NCI-H2029 treated with DMSO at 0.1 percent for 48 hours (cell line): ENCODE results near the gene CDH24.

Experiments
- DNase-seq: peaks from one replicate; lab custom pipeline; 2025; lab: John Stamatoyannopoulos, UW

Gene CDH24, protein sequence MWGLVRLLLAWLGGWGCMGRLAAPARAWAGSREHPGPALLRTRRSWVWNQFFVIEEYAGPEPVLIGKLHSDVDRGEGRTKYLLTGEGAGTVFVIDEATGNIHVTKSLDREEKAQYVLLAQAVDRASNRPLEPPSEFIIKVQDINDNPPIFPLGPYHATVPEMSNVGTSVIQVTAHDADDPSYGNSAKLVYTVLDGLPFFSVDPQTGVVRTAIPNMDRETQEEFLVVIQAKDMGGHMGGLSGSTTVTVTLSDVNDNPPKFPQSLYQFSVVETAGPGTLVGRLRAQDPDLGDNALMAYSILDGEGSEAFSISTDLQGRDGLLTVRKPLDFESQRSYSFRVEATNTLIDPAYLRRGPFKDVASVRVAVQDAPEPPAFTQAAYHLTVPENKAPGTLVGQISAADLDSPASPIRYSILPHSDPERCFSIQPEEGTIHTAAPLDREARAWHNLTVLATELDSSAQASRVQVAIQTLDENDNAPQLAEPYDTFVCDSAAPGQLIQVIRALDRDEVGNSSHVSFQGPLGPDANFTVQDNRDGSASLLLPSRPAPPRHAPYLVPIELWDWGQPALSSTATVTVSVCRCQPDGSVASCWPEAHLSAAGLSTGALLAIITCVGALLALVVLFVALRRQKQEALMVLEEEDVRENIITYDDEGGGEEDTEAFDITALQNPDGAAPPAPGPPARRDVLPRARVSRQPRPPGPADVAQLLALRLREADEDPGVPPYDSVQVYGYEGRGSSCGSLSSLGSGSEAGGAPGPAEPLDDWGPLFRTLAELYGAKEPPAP

DNA sequence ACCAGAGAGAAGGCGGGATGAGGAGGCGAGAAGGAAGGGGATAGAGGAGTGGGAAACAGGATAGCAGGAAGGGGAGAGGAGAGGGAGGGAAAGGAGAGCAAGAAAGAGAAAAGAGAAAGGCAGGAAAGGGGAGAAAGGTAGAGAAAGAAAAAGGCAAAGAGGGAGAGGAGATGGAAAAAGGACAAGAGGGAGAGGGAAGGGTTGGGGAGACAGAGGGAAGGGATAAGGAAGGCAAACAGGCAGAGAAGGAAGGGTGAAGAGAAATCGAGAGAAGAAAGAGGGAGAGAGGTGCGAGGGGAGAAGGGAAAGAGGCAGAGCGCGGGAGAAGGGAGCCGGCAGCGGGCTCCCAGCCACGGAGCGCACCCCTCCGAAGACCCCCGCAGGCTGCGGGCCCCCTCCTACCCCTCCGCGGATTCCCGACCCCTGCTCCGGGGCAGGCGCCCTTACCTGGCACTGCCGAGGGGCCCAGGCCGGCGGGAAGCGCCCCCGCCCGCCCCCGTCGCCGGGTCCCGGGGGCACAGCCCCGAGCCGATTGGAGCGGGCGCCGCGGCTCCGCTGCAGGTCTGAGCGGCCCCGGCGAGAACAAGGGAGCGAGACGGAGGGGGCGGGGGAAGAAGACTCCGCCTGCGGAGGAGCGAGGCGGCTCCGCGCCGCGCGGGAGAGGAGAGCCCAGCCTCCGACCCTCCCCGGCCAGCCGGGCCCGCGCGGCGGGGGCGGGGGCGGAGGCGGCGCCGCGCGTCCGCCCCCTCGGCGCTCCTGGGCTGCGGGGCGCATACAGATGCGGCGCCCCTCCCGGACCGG is at the start of gene CDH24:
Gene CDH24 (minus strand): TSS at position 565 of the 801 bp plus-strand sequence. CDS start 1,787 bp downstream, outside the sequence.
- DNase-seq: no peak

DNA sequence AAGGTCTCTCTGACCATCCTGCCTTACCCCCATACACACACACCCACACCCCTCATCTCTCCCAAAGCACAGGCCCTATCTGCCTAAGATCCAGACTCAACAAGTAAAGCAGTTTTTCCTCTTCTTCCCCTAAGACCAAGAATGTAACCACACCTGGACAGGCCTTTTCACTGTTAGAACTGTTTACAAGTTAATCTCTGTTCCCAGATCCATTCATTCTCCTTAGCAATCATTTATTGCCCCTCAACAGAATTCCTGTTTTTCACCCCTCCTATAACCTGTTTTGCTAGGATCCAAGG is 49.4 kb upstream of the CDH24 start:
- no peak for DNase-seq

DNA sequence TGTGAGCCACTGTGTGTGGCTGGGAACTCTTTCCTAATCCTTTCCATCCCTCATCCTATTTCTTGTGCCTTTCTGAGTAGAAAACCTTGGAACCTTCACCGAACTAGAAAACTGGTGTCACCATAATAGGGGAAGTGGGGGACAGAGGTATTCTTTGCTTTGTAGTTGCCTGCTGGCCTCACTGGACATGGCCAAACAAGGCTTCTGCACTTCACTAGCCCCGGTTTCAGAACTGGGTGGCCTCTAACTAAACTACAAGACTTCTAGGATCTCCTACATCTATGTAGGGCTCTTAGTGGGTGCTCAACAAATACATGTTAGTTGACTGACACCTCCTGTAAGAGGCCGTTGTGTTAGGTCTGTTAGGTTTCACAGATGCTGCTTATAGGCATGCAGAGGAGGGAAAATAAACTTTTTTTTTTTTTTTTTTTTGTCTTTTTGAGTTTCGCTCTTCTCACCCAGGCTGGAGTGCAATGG is 48.1 kb upstream of the CDH24 start:
- no peak for DNase-seq

DNA sequence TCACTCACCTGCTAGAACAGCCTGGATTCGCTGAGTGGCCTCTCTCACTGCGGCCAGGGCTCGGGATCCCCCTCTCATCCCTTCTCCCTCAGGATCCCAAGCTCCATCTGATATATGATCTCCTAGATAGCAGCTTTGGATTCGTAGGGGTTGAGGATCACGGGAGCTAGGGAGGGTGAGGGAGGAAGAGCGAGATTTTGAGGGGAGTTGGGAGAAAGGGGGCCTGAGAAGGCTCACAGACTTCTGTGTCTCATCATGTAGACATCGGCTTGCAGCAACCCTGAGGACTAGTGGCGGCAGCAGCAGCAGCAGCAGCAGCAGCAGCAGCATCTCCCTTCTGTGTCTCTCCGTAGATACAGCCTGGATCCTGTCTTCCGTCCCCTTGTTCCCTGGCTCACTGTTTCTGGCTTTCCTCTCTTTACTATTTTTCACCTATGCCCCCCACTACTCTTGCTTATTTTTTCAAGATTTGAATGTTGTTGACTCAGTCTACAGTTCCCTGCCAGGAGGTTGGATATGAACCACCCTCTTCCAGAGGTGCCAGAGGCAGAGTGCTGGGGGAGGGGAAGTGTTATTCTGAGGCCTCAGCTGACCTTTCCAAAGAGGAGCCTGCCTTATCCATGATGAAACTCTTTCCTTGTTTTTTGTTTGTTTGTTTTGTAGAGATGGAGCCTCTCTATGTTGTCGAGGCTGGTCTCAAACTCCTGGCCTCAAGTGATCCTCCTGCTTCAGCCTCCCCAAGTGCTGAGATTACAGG is 47.4 kb upstream of the CDH24 start, which contains the start of gene CIROP:
Gene CIROP (minus strand): TSS at position 399 of the 757 bp plus-strand sequence. CDS start 69 bp downstream, at position 330.
- DNase-seq: peak; percentile 90

DNA sequence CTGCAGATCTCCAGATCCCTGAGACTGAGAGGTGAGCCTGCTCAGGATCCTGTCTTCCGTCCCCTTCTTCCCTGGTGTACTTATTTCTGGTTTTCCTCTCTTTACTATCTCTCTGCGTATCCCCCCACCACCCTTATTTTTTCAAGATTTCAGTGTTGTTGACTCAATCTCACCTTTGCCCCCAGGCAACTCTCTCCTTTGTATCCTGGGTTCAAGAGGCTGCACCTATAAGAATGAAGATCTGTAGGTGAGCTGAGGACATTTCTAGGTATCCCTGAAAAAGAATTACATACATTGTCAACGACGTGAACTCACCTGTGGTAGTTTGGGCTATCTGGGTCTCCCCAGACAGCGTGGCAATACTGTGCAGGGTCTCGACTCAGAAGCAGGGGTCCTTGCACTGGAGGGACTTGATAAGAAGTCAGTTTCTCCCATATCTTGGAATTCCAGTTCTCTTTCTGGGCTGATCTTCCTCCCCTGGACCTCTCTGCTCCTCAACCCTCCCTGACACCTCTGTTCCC is 46.8 kb upstream of the CDH24 start:
- no peak for DNase-seq

DNA sequence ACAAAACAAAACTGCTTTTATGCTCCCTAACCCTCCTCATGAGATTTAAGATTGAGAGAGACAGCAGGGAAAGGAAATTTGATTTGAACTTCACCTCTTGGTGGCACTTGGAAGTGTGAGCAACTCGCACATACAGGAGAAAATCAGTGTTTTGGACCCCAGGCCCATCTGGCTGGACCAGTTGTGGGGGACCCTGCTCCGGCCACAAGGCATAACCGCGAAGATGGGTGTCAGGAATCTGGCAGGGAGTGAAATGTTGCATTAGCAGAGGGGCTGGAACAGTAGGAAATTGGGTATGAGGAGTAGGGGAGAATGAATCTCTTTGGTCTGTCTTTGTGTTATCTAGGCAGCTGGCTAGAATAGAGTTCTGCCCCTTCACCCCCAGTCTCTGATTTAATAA is 46.3 kb upstream of the CDH24 start:
- no peak for DNase-seq

DNA sequence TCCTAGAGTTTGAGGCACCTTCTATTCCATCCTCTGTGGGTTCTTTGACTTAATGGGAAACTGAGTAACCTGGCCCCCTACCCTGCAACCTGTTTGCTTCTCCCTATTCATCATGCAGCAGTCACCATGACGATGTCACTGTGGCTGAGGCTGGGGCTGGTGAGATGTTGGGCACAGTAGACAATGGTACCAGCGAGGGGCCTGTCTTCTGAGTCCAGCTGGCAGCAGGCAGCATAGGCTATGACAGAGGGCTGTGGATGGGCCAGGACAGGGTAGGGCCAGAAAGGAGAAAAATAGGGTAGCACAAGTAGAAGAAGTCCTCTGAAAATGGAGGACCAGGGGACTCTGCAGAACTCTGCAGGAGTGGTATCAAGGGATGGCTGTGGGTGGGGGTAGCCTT is 45.5 kb upstream of the CDH24 start:
- DNase-seq: no peak

DNA sequence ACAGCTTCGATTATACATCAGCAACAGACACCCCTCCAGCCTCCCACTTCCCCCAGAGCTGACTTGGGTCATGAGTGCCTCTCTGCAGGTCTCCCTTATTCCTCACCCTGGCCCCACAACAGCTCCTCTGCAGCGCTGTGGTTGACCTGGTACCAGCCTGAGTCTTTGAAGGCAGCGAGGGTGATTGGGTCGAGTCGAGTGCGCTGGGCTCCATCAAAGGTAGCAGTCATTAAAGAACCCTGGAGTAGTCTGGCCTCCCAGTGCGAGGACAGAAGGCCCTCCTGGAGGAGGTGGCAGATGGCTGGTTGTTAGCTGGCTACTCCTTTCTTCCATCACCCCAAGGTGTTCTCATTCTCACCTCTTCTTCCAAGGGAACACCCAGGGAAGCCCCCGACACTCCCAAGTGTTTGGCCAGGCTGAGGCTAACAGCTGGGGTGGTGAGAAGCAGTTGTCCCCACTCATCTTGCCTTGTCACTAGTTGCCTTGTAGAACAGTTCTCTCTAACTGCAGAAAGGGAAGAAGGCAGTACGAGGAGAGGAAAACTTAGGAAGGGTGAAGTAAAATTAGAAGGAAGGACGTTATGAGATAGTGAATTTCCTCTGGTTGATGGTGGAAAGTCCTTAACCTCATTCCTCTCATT is 44.8 kb upstream of the CDH24 start:
- DNase-seq: no peak

DNA sequence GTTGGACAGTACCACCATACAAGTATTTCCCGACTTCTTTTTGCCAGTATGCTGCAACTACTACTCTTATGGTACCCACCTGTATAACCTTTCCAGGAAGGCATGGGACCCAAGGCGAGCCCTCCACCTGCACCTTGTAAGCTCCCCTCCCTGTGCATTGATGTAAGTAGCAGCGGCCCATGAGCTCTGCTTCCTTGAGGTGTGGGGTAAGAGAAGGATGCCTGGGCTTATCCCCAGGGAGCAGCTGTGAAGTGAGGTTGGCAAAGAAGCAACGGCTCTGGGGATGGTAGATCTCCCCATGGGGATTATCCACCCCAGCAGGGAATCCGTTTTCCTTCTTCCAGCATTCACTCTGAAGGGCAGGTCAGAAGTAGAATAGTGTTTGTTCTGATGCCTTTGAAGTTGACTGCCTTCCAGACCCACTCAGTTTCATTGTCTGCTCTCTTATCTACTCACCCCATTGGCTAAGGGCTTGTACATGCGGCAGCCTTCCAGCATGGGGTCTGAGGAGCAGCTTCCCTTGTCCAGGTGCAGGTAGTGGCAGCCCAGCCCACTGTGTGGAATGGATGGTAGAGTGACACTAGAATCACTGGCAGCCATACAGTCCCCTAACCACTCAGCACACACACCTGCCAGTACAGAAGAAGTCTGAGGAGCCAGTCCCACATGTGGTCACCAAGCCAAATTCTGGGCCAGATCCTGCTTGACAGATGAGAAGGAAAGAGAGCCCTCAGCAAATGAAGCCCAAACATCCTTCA is 44.1 kb upstream of the CDH24 start:
- peak; percentile 100 for DNase-seq

DNA sequence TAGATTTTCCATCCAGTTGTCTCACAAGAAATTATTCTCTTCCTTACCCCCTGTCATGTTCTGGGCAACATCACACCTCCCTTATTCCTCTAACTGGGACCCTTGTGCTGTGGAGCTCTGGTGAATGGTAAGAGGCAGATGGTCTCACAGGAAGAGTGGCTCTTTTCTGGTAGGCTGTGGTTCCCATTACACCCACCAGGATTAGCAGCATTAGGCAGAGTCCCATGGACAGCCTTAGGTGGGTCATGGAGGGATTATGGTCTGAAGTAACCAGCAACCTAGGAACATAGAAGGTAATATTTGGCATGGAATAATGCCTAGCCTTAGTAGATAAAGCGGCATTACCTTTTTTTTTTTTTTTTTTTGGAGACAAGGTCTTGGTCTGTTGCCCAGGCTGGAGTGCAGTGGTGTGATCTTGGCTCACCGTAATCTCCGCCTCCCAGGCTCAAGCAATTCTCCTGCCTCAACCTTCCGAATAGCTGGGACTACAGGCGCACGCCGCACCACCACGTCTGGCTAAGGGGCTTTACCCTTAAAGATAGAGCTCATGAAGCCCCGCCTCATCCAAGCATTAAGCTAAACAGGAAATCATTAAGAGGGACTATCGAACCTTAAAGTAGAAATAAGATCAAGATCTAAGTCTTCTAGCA is 42.0 kb upstream of the CDH24 start:
- peak; percentile 75 for DNase-seq

DNA sequence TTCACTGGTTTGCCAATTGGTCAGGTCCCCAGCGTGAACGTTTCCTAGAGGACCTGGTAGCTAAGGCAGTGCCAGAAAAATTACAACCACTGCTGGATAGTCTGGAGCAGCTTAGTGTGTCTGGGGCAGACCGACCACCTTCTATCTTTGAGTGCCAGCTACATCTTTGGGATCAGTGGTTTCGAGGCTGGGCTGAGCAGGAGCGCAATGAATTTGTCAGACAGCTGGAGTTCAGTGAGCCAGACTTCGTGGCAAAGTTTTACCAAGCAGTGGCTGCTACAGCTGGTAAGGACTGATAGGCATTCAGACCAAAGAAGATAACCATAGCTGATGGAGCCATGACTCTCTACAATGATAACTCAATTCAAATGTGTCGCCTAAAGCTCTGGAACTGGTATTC is 40.5 kb upstream of the CDH24 start:
- DNase-seq: no peak

DNA sequence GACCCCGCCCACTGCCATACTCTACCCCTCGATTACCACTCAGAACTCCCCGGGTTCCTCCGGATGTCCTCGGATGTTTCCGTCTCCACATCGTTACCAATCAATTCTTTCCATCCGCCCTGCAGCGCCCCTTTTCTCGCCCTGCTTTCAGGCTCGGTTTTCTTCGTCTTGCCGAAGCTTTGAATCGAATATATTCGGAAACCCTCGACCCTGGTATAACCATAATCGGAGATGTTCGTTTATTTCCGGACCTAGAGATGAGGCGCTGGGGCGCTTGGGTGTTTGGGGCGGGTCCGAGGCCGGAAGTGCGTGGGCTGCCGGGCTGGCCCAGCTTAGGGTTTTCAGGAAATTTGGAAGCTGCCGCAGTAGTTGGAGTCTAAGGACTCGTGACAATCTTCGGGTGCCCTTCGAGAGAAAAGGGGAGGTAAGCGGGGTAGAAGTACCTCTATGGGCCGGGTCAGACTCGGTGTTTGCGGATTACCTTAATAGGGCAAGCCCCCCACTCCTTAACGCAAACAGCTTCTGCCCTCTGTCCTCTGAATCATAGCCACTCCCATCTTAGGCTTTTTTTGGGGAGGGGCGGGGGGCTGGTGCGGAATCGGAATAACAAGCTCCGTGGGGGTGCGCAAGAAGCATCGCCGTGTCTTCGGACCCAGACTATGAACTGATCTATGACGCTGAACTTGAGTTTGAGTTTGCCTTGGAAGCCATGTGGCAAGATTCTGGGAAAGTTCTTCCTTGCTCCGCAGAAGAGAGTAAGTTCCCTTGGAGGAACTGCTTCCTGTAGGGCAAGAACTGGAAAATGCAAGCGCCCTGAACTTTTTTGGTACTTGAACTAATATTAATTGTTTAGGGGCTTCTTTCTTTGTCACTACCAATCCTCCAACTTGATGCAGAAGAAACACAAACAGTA is 38.1 kb upstream of the CDH24 start, which contains the start of gene C14orf119:
Gene C14orf119 (plus strand): TSS at position 310 of the 913 bp plus-strand sequence. CDS start 2,154 bp downstream, outside the sequence.
- no peak for DNase-seq

DNA sequence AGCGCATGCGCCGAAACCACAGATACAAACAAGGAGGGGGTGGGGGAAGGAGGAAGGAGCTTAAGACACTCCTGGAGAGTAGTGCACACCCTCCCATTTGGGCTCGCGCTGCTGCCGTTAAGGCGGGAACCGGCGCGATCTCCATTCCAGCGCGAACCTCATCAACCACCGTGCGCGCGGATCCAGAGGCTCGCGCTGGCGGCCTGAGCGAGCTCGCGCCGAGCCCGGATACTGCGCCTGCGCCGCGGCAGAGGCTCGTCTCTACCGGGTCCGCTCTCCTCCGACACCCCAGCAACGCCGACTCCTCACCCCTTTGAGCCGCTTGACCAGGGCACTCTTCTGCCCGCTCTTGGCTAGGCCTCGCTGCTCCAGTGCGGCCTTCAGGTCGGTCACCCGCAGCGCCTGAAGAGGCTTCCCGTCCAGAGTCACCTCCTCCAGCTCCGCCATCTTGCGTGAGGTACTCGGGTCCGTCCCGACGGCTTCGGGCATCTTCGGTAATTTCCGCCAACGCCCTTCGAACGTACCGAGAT is 37.4 kb upstream of the CDH24 start, which contains the start of gene ACIN1:
Gene ACIN1 (minus strand): TSS at position 471 of the 530 bp plus-strand sequence. CDS start 24 bp downstream, at position 447.
- DNase-seq: no peak

DNA sequence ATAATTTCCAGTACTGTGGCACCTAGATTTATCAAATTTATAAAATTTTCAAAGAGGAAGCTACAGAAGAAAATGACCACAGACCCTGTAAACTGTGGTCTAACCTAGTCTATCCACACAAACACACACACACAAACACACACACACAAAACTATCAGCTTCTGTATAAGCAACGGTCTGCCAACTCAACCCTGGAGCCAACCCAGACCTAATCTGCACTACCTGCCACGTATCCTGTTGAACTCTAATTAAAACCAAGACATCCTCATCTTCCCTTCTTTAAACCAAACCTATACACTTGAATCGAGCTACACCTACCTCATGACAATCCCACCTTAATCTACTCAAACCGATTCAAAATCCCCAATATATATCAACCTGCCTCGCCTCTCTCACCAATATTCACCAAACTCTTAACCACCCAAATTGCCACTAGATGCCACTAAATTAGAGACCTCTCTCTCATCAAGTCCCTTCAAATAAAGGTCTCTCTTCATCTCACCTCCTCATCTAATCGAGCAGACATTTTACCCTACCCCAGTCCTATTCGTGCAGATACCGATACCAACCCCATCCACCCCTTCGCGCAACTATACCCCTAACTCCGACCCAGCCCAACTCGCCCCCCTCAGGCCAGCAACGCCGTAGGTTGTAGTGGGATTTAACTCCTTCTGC is 36.8 kb upstream of the CDH24 start:
- DNase-seq: no peak

DNA sequence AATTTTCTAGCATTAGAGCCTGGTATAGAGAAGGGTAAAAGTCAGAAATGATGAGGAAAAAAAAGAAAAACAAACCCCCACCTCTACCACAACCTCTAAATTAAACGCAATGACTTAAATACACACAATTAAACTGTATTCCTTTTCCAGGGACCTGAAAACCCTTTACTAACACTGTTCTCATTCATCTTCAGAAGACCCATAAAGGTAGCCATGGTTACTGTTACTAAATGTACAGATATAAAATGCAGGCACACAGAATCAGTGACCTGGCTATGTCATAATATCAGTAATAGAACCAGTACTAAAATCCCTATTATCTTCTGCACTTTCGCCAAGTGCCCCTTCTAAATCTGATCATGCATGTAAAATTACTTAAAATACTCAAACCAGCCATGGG is 36.2 kb upstream of the CDH24 start:
- DNase-seq: no peak

DNA sequence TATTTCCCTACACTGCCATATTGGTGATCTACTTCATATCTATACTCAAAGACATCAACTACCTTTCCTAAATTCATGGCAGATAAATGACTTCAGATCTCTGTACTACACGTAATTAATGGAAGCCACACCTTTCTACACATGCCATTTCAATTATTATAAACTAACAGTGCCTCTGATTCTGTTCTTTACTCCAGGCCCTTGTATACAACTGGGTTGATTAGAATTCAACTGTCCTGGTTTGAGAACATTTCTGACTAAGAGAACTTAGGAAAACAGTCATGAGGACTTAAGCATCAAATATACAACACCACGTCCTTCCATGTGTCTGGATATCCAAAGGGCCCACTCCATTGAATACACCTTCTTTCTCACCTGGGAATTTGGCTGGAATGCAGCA is 35.8 kb upstream of the CDH24 start:
- DNase-seq: no peak
